Superior temporal gyrus (tissue), 1 donor: ENCODE measurements around the gene COPS2.

Source experiments
- DNase-seq: peaks from one replicate; pipeline ENCODE4 v3.0.0-alpha.2; 2016; ENCODE audit errors: extremely low spot score

Gene COPS2

DNA sequence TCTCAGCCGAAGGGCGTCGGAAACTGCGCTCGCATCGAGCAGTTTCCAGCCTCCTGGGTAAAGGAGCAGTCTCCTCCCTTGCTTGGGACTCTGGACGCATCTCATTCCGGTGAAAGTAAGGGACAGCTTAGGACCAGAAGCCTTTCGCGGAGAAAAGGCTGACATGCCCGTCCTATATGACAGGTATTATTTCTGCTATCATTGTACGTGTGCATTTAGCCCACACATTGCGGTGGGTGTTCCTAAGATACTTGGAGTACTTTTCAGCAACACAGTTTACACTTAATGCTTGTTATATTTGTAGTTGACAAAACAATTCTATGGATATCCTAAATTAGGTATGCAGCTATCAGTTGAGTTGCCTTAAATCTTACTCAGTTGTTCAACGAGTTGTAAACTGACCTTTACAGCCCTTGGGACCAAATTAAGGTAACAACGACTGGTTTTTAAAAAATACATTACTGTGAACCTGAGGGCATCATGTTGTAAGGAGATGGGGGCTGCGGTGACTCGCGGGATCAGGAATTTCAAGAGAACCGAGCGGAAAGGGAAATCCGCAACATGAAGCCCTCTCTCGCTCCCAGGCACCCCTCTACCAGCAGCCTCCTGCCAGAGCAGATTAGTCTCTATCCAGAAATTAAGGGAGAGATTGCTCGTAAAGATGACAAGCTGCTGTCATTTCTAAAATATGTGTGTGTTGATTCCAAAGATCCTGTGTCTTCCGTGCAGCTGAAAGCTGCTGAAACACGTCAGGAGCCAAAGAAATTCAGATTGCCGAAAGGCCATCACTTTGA is 632 bp upstream of the COPS2 start:
- DNase-seq: no peak

DNA sequence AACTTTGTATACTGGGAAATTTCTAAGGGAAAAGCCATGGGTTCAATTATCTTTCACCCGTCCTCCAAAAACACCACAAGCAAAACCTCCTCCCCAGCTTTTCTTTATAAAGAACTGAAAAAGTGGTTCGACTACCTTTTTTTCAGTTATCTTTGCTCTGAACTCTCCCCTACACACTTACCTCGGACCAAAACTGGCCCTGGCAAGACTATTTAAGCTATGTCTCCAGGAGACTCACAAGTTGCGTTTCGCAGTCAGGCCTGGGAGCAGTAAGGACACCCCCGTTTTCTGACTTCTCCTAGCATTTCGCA is 645 bp downstream of the COPS2 start:
- no peak for DNase-seq

DNA sequence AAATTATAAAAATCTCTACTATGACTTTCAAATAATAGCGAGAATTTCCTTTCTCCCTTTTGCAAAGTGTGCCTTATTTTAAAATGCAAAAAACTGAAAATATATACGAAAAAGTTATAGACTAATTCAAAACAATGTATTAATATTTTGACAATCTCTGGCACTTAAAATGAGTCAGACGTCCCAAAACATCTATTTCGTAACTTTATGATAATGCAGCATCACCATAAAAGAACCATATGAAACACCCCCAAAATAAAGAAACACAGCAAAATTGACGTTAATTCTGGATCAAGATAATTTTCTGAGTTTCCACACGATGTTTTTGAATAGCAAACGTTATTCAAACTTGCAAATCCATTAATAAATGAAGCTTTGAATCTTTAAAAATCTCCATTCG is 1.0 kb downstream of the COPS2 start:
- DNase-seq: no peak

DNA sequence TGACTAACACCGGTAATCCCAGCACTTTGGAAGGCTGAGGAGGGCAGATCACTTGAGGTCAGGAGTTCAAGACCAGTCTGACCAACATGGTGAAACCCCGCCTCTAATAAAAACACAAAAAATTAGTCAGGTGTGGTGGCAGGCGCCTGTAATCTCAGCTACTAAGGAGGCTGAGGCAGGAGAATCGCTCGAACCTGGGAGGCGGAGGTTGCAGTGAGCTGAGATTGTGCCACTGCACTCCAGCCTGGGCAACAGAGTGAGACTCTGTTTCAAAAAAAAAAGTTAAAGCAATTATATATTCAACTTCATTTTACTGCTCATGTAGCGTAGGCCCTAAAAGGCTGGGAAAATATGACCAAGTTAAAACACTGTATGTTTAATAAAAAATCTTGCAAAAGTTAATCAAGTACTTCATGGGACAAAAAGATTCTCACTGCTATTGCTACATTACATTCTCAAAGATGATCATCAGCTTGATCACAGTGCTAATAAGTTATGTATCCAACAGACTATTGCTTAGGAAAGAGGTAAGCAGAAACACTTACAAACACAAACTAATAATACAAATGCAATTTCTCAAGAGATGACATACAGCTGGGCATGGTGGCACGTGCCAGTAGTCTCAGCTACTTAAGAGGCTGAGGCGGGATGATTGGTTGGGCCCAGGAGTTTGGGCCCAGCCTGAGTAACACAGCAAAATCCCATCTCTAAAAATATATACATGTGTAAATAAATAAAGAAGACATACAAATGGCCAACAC is 2.7 kb downstream of the COPS2 start:
- DNase-seq: no peak

DNA sequence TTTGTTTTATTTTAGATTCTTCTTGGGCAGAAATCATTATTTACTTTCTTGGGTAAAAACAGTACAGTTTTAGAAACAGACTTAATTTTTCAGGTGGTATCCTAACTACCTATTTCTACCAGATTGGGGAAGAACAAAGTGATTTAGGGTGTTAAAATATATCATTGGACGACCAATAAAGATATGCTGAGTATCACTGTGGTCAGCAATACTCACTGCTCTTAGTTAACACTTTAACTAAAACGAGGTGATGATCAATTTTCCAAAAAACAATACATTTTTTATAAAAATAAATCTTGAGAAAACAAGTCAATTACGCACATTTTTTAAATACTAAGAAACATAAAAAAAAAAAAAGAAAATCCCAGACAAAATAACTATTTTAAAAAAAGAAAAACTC is 3.6 kb downstream of the COPS2 start:
- DNase-seq: no peak

DNA sequence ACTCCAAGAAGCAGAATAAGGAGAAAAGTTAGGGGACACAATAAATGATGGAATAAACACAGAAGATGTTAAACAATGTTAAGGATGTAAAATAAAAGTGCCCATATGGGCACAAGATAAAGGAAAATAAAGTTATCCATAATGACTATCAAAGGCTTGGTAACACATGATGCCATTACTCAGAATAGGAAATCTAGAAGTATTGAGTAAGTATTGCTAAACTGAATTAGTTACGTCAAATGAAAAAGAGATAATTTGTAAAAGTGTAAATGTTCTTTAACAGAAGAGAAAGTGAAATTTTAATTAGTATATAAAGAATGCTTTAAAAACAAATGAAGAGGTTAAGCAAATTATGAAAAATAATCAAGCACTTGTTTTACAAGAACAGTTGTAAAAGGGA is 6.7 kb downstream of the COPS2 start:
- no peak for DNase-seq

DNA sequence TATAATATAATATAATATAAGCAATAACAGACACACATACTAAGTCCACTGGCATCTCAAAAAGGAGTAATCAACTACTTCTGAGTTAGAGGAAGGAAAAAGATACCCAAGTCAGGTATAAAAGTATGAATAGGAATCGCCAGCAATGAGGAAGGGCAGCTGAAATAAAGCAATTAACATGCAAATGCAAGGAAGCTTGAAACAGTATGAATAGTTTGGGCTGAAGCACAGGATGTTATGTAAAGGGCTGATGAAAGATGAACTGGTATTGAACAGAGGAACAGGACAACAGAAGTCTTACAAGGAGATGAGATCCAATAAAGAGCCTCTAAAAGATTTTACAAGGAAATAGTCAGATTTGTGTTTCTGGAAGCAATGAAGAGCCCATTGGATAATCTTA is 7.1 kb downstream of the COPS2 start:
- no peak for DNase-seq

DNA sequence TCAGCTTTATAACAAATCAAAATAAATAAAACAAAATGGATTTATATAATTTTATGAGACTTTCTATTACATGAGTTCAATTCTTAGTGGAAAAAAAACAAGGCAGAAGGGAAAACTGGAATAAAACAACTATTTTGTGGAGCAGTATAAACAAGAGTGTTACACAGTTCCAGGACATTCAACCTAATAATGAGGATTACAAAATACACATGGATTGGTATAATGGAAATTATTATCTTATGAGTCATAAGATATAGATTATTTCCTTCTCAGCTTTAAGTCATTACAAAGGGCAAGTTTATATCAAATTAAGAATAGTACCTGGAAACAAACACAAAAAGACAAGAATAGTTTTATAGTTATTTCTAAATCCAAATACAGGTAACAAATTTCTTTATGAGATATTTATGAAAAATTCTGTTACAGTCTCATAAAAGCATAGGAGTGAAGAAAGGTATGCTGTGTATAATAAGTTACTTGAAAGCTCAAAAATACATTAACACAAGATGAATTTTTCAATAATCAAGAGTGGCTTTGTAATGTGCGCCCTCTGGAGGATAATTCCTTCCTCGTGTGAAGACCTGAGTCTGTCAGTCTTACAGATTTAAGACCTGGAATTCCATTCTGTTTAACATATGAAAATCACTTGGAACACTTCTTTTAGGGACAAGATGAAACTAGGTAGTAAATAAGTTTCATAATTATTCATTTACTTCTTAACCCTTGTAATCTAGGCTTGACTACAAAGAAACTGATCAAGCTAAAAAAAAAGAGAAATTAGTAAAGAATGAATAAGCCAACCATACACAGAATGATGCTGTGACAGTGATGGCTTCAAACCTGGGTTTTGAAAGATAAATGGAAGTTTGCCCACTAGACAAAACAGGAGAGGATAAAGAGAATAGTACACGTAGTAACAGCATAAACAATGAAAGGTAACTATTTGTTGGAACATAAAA is 9.5 kb downstream of the COPS2 start:
- DNase-seq: peak; percentile 95

DNA sequence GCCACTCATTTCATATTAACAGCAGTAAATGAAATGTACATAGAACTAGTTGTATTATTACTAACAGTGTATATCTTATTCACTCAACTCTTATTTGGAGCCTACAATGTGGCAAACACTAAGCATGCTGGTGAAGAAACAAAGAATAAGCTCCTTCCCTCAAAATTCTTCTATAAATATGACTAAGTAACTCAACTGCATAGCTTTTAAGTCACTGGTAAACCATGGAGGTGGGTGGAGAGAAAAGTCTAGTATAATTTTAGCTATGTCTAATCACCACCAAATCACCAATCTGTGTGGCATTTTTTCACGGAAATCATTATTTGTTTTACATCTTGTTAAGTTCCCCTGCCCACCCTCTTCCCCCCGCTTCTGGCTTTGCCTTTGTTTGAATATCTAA is 17.5 kb downstream of the COPS2 start:
- no peak for DNase-seq

DNA sequence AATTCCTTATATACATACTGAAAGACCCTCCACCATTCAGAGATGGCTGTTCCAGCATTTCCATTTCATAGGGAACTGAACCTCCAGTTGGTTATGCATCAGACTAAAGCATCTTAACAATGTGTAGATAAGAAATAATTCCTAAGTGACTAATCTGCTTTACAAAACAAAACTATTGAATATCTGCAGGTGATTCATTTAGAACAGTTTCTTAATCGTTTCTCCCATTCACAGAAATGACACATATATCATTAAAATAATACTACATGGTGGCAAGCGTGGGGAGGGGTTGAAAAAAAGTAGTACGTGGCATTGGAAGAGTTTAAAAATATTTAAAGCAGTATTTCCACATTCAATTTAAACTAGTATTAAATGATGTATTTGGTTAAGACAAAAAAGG is 19.5 kb downstream of the COPS2 start:
- DNase-seq: no peak

DNA sequence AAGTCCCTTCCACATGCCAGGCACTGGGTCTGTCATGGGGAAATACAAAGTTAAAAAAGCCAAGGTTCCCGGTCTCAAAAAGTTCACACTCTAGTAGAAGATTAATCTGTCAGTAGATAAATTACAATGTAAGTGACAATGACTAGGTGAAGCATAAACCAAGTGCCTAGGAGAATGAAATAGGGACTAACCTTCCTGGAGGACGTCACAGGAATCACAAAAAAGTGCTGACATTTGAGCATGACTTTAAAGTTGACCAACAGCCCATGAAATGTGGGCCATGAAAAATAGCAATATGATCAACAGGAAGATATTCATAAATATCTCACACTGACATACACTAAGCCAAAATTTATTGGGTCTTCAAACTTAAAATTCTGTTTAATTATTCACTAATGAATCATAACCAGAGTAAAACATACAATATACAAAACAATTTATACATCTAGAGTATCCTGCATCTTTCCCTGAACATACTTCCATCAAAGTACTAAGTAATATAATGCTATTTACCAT is 20.0 kb downstream of the COPS2 start:
- no peak for DNase-seq

DNA sequence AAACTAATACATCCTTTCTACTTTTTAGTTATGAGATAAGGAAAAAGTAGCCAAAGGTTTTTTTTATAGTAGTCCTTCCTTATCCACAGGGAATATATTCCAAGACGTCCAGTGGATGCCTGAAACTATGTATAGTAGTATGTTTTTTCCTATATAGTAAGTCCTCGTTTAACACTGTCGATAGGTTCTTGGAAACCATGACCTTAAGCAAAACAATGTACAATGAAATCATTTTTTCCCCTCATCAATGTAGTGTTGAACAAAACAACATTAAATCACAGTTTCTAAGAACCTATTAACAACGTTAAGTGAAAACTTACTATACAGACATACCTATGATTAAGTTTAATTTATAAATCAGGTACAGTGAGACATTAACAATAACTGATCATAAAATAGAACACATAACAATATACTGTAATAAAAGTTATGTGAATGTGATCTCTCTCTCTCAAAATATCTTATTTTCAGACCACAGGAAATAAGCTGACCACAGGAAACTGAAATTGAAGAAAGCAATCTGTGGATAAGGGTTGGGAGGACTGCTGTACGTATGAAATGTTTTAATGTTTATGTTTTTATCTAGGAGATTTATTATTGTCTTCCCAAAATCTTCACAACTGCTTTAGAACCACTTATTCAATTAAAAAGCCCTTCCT is 20.6 kb downstream of the COPS2 start:
- no peak for DNase-seq

DNA sequence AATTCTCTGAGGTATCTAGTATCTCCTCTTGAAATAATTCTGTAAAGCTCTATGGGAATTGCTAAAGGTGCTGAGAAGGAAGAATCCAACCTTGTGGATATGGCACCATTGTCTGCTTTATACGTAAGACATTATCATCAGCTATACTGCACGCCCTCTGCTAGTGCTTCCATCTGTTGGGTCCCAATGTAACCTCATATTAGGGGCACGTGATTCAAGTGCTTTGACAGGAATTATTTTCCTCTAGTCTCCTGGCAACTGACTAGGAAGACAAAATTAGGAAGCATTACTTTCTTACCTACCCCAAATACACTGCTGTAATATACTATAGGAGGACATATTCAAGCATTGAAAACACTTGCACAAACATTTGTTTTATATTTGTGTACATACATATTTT is 24.0 kb downstream of the COPS2 start:
- no peak for DNase-seq

DNA sequence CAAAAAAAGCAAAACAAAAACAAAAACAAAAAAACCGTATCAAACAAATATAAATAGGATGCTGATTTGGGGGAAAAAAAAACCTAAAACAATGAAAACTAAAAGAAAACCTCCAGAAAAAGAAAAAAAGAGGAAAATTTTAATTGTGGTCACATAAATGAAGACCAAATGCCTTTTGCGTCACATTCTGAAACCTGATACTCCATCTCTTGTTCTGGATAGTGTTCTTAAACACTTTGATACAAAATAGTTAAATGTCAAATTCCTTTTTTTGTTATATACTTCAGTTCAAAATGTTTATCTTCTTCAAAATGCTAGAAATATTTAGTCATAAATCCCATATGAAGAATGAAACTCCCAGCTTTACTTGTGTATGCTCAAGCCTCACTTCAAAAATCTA is 31.0 kb downstream of the COPS2 start:
- no peak for DNase-seq

DNA sequence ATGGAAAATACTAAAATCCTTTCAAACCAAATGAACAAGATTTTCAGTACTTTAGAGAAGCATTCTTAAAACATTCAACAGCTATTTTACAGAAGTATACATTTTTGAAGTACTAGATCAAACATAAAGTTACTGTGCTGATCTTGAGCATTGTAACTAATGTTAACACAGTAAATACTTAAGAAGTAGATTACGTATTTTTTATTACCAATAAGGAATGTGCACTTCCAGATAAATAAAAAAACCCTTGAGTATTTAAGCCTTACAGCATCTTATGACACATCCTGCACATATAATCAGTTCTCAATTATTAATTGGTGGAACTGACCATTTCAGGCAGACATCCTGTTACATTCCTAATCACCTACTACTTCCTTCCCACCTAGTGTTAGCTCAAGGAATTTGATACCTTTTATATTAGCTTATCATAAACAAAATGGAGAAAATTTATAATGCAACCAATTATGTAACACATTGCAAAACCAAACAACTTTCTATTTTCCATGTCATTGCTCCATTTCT is 32.8 kb downstream of the COPS2 start:
- DNase-seq: no peak

DNA sequence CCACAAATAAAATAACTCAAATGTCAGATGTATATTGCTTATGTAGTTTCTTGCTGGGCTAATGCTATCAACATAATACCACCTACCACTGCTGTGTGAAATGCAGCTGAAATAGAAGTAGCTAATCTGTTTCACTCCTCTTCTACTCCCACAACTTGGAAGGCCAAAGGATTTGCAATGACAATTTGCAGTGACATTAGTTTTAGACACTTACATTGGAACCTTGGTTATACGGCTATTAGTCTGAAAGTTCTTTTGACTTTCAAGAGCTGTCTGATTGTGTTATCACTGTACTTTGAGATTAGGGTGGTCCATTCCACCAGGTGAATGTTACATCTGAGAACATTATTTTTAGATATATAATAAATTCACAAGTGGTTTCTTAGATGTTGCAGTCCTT is 33.5 kb downstream of the COPS2 start:
- DNase-seq: no peak

DNA sequence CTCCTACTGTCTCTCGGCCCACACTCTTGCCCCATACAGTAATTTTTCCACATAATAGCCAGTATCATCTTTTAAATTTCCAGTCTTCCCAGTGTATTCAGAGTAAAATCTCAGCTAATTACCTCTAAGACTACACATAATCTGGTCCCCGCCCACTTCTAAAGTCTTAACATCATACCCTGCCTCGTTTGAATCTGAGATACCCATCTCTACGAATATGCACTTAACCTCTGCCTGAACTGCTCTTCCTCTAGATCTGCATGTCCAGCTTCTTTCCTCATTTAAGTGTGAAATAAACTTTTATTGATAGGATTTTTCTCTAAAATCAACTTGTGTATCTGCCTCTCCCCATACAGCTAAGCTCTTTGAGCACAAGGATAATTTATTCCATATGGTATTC is 34.6 kb downstream of the COPS2 start:
- no peak for DNase-seq

DNA sequence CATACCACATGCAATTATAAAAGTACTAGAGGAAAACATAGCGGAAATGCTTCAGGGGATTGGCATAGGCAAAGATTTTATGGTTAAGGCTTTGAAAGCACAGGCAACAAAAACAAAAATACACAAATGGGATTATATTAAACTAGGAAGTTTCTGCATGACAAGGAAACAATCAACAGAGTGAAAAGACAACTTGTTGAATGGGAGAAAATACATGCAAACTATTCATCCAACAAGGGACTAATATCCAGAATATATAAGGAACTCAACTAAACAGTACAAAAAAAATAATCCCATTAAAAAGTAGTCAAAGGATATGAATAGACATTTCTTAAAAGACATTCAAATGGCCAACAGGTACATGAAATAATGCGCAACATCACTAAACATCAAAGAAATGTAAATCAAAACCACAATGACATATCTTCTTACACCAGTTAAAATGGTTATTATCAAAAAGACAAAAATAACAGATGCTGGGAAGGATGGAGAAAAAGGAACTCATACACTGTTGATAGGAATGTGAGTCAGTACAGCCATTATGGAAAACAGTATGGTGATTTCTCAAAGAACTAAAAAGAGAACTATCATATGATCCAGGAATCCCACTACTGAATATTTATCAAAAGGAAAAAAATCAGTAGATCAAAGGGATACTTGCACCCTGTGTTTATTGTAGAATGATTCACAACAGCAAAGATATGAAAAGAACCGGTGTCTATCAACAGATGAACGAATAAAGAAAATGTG is 39.1 kb downstream of the COPS2 start:
- no peak for DNase-seq

DNA sequence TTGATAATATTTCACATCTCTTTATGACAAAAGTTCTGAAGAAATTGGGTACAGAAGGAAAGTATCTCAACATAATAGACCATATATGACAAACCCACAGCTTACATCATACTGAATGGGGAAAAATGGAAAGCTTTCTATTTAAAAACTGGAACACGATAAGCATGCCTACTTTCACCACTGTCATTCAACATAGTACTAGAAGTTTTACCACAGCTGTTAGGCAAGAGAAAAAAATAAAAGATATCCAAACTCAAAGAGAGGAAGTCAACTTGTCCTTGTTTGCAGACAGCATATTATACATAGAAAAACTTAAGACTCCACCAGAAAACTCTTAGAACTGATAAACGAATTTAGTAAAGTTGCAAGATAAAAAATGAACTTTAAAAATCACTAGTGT is 40.3 kb downstream of the COPS2 start:
- no peak for DNase-seq

DNA sequence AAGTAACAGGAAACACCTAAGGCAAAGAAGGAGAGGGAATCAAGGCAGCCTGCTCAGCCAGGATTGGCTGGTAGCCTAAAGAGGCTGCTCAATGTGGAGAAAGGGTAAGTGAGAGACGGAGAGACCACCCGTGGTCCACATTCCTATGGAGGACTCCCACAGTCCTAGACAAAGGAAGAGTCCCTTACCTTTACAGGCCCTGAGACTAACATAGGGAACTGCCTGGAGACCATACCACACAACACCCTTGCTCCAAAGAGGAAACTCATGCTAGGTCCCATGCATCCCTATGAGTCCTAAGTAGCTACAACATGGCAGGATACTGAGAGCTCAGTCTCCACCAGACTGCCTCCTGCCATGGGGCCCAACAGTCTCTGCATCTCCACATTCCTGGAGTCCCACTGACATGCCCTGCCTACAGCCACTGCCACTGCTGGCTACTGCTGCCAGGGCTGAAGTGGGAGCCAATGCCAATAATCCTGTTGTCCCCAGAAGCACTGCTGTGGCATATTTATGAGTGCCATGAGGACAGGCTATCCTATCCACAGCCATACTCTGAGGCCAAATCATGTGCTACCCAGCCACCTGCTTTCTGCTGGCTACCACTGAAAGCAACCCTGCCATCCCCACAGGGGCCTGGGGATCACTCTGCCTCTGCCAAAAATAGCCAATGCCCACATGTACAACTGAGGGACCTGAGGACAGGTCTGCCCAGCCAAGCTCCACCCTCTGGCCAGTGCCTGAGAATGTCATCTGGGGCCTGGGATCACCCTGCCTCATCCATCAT is 45.0 kb downstream of the COPS2 start:
- no peak for DNase-seq
